AG04449 (cell line): Measurements from ENCODE around the gene DUOX1.

Experiments used
- CTCF ChIA-PET: fragments of 350-600 bp; formaldehyde crosslinking; extraction: SDS; loops from one replicate; lab custom pipeline; 2021; ENCODE audit warnings: antibody characterized with exemption; lab: Yijun Ruan, JAX
- POLR2A ChIA-PET: fragments of 400-600, 350-600 bp; formaldehyde crosslinking; extraction: SDS; loops from one replicate; lab custom pipeline; 2020; ENCODE audit warnings: antibody characterized with exemption, inconsistent platforms; lab: Yijun Ruan, JAX
- DNase-seq: peaks from one replicate; pipeline ENCODE4 v3.0.0-alpha.2; 2010; ENCODE audit warnings: low read depth, low spot score
- H3K4me3 ChIP-seq: 2 replicates; pipeline ENCODE4 v1.5.1; 2011; ENCODE audit warnings: low read depth, mild to moderate bottlenecking, control low read depth, low read length
- TF ChIP-seq, protein P1 (sequence below): IDR thresholded peaks from one replicate; pipeline ENCODE4 v1.5.1; 2011; ENCODE audit warnings: mild to moderate bottlenecking, moderate library complexity, low read length, control low read depth, inconsistent platforms; ENCODE audit not compliant: insufficient read depth; ENCODE audit errors: missing control alignments

Gene DUOX1

DNA sequence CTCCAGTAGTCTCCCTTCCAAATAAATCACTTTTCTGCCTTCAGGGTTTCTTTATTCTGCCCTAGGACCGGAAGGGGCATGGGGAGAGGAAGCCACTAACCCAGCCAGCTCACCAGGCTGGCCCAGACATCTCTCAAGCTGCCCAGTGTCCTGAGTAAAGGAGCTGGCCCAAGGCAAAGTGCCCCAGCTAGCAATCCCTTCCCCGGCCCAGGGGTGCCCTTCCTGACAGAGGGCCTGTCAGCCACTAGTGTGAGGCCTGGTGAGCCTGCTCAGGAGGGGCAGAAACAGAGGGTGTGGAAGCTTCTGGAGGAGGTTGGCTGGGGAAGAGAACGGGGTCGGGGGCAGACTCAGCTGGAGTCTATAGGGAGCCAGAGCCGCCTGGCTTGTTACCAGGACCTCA, 35.7 kb downstream of the DUOX1 start:
- POLR2A ChIA-PET: interaction anchor here (1.3 kb wide), 1 partner anchor 236 kb away, joined by 3 read pairs; a partner anchor contains a TSS
- TF ChIP-seq, protein P1, sequence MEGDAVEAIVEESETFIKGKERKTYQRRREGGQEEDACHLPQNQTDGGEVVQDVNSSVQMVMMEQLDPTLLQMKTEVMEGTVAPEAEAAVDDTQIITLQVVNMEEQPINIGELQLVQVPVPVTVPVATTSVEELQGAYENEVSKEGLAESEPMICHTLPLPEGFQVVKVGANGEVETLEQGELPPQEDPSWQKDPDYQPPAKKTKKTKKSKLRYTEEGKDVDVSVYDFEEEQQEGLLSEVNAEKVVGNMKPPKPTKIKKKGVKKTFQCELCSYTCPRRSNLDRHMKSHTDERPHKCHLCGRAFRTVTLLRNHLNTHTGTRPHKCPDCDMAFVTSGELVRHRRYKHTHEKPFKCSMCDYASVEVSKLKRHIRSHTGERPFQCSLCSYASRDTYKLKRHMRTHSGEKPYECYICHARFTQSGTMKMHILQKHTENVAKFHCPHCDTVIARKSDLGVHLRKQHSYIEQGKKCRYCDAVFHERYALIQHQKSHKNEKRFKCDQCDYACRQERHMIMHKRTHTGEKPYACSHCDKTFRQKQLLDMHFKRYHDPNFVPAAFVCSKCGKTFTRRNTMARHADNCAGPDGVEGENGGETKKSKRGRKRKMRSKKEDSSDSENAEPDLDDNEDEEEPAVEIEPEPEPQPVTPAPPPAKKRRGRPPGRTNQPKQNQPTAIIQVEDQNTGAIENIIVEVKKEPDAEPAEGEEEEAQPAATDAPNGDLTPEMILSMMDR: no peak
- no peak for DNase-seq
- CTCF ChIA-PET: interaction anchor here (0.6 to 4.1 kb wide), 12 partner anchors 8 to 292 kb away, joined by 3 to 104 read pairs (median 15); a partner anchor contains a TSS
- no peak overlapping the region for H3K4me3 ChIP-seq

DNA sequence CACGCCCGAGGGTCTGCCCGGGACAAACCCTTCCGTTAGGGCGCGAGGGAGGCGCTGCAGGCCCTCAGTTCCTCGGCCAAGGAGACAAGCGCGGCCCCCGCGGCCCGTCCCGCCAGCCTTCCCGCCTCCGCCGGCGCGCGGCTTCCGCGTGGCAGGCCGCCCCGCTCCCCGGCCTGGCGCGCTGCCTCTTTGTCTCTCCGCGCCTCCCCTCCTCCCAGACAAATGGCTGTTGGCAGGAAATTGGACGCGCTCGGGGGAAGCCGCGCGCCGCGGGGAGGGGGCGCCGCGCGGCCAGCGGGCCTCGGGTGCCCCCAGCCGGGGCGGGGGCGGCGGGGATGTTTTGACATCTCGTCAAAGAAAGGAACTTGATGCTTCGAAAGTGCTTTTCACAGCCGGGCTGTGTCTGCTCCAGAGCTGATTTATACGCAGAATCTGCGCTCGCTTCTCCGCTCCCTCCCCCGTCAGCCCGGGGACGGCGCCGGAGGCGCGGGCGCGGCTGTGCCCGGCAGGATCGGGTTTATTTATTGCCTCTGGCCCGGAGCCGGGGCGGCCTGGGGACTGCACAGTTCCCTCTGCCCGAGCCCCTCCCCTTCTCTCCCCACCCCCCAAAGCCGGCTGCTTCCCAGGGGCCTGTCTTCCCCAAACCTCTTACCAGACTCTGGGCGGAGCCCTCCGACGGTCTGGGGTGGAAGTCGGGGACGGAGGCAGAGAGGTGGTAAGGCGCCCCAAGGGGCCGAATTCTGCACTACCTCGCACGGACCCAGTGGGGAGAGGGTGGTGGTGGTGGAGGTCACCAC, 37.2 kb downstream of the DUOX1 start:
- peak overlapping the region; percentile 60 for H3K4me3 ChIP-seq
- TF ChIP-seq, protein P1: peak; percentile 77
- ChIA-PET POLR2A (interaction anchor here (1.0 to 1.6 kb wide), 2 partner anchors 19 to 31 kb away, joined by 4 read pairs; no protein-coding TSS in a partner anchor), CTCF (interaction anchor here (0.6 to 4.3 kb wide), 17 partner anchors 8 to 290 kb away, joined by 3 to 57 read pairs (median 4); no protein-coding TSS in a partner anchor)
- peak; percentile 34 for DNase-seq

GRCh38 chr15:45167631-45168205, 37.9 kb downstream of the DUOX1 start:
- POLR2A ChIA-PET: interaction anchor here (0.6 to 1.6 kb wide), 3 partner anchors 18 to 263 kb away, joined by 3 to 4 read pairs (median 4); no protein-coding TSS in a partner anchor
- no peak for DNase-seq
- TF ChIP-seq, protein P1: no peak
- CTCF ChIA-PET: interaction anchor here (0.6 to 4.3 kb wide), 19 partner anchors 9 to 290 kb away, joined by 3 to 57 read pairs (median 4); partner anchors contain the start of gene SHF
- peak overlapping the region; percentile 60 for H3K4me3 ChIP-seq

GRCh38 chr15:45168286-45168685, 38.5 kb downstream of the DUOX1 start:
- H3K4me3 ChIP-seq: no peak overlapping the region
- TF ChIP-seq, protein P1: no peak
- DNase-seq: no peak
- ChIA-PET CTCF (interaction anchor here (0.6 to 4.3 kb wide), 16 partner anchors 9 to 289 kb away, joined by 3 to 57 read pairs (median 3); partner anchors contain the start of gene SHF), POLR2A (interaction anchor here (0.6 to 1.6 kb wide), 3 partner anchors 12 to 263 kb away, joined by 3 to 4 read pairs (median 3); no protein-coding TSS in a partner anchor)

GRCh38 chr15:45168751-45169551, 39.2 kb downstream of the DUOX1 start:
- ChIA-PET CTCF (interaction anchor here (0.8 to 4.3 kb wide), 11 partner anchors 9 to 231 kb away, joined by 3 to 57 read pairs (median 3); partner anchors contain the start of gene SHF), POLR2A (interaction anchor here (0.6 kb wide), 1 partner anchor 12 kb away, joined by 3 read pairs; no protein-coding TSS in a partner anchor)
- TF ChIP-seq, protein P1: no peak
- DNase-seq: no peak
- H3K4me3 ChIP-seq: no peak overlapping the region
